Caco-2 (cell line): Measurements from ENCODE around the gene ZNF205. TPM values are rescaled to one million over a fixed set of nuclear protein-coding genes. Genes with fewer than 3 reads are reported as not detected.

Source experiments
- BruUV-seq: library from RNA; stranded (reverse); fragments of 400-500 nt; replicated peaks from 2 replicates; lab custom pipeline; 2021; lab: Mats Ljungman, UMichigan
- CTCF ChIA-PET: fragments of 300-600 bp; sonication (Branson Sonifier 250); formaldehyde crosslinking; loops from one replicate; lab custom pipeline; 2022; ENCODE audit warnings: antibody characterized with exemption; lab: Charles Lee
- POLR2A ChIA-PET: fragments of 300-600 bp; sonication (Branson Sonifier 250); formaldehyde crosslinking; loops from one replicate; lab custom pipeline; 2022; ENCODE audit warnings: antibody characterized with exemption; lab: Charles Lee
- DNase-seq, 2 experiments: peaks; one replicate each; pipeline versions ENCODE4 v3.0.0 to v3.0.0-alpha.2; 2020 to 2022
- H3K27me3 ChIP-seq: replicated peaks from 2 replicates; pipeline ENCODE4 v1.6.0; 2011; ENCODE audit warnings: low read length; ENCODE audit not compliant: control insufficient read depth, insufficient read depth
- H3K36me3 ChIP-seq: 2 replicates; pipeline ENCODE4 v1.5.1; 2011; ENCODE audit warnings: low read length; ENCODE audit not compliant: control insufficient read depth, insufficient read depth
- H3K4me1 ChIP-seq: fragments of 250-450 bp; sonication (Bioruptor Pico); 2 replicates; pipeline ENCODE4 v1.5.1; 2020; ENCODE audit warnings: mild to moderate bottlenecking
- H3K4me3 ChIP-seq: 2 replicates; pipeline ENCODE4 v1.5.1; 2011; ENCODE audit warnings: low read depth, mild to moderate bottlenecking, control low read depth, low read length
- H3K9me3 ChIP-seq: fragments of 250-450 bp; sonication (Bioruptor Pico); 2 replicates; pipeline ENCODE4 v1.5.1; 2020; ENCODE audit warnings: mild to moderate bottlenecking, moderate library complexity
- H3K27ac Mint-ChIP-seq: one replicate; pipeline ENCODE4 v1.8.0; 2022; ENCODE audit warnings: mixed read lengths; ENCODE audit not compliant: unreplicated experiment
- H3K27me3 Mint-ChIP-seq: one replicate; pipeline ENCODE4 v1.8.0; 2022; ENCODE audit warnings: mixed read lengths; ENCODE audit not compliant: insufficient read depth, unreplicated experiment
- H3K36me3 Mint-ChIP-seq: one replicate; pipeline ENCODE4 v1.8.0; 2022; ENCODE audit warnings: mild to moderate bottlenecking, mixed read lengths; ENCODE audit not compliant: insufficient read depth, unreplicated experiment
- H3K4me1 Mint-ChIP-seq: one replicate; pipeline ENCODE4 v1.8.0; 2022; ENCODE audit warnings: low read depth, mixed read lengths; ENCODE audit not compliant: unreplicated experiment
- H3K4me3 Mint-ChIP-seq: one replicate; pipeline ENCODE4 v1.8.0; 2022; ENCODE audit warnings: mild to moderate bottlenecking, moderate library complexity, mixed read lengths; ENCODE audit not compliant: unreplicated experiment
- H3K9me3 Mint-ChIP-seq: one replicate; pipeline ENCODE4 v1.8.0; 2022; ENCODE audit warnings: mixed read lengths; ENCODE audit not compliant: unreplicated experiment
- intact Hi-C: fragments of 100-400 bp; cut with micrococcal nuclease; formaldehyde crosslinking; loops from one replicate; pipeline ENCODE4 v1.10.0; 2022; ENCODE audit not compliant: unreplicated experiment
- total RNA-seq: library from RNA; stranded (reverse); gene quantifications from 2 replicates; pipeline ENCODE4 v1.2.3, GENCODE V29; 2022
- TF ChIP-seq, protein P1 (sequence below), 2 experiments: fragments of 200-600 bp in 1 of 2; IDR thresholded peaks; 1 replicate in 1 of 2; 2 replicates in 1 of 2; pipeline versions ENCODE4 v1.5.1 to v1.8.0; 2011 to 2022; ENCODE audit warnings: antibody characterized with exemption in 1 of 2, control low read depth in 1 of 2, inconsistent platforms in 1 of 2, low read depth in 1 of 2, low read length in 1 of 2, mild to moderate bottlenecking in 1 of 2, moderate library complexity in 1 of 2; ENCODE audit not compliant: insufficient read depth in 1 of 2, severe bottlenecking in 1 of 2, unreplicated experiment in 1 of 2

ZNF205 gene
- total RNA-seq, 1 experiment from 2014 or later, result 13.5 TPM

DNA sequence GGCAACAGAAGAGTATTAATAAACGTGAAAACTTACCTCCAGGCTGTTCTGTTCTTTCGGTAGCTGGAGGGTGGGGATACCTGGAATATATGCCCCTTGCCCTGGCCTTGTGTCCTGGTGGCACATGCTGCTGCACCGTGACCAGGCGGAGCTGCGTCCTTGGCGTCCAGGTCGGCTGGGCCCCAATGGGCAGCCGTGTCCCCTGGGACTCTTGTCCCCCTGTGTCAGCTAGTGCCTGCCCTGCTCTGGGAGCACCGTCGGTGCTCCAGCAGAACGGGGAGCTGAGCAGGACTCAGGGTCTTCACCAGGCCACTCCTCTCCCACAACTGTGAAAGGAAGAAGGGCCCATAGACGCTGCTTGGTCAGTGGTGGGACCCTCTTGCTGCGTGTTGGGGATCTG lies 30.4 kb downstream of the ZNF205 start:
- ChIA-PET CTCF (no interaction called here), POLR2A (no interaction called here)
- peaks cover 4% of the 10 kb centered on the region for H3K36me3 Mint-ChIP-seq
- H3K9me3 Mint-ChIP-seq, result no peaks in the 10 kb centered on the region
- no peak for DNase-seq
- no peaks in the 10 kb centered on the region for H3K4me1 ChIP-seq
- no peaks in the 10 kb centered on the region for H3K9me3 ChIP-seq
- H3K27ac Mint-ChIP-seq, result no peak overlapping the region
- H3K4me3 ChIP-seq, result no peak overlapping the region
- no peaks in the 10 kb centered on the region for H3K36me3 ChIP-seq
- no peaks in the 10 kb centered on the region for H3K4me1 Mint-ChIP-seq
- H3K27me3 ChIP-seq, result no peaks in the 10 kb centered on the region
- no peaks in the 10 kb centered on the region for H3K27me3 Mint-ChIP-seq
- intact Hi-C loops, result no loop called here
- BruUV-seq, result no TSS peak
- no peak overlapping the region for H3K4me3 Mint-ChIP-seq
- TF ChIP-seq, protein P1, sequence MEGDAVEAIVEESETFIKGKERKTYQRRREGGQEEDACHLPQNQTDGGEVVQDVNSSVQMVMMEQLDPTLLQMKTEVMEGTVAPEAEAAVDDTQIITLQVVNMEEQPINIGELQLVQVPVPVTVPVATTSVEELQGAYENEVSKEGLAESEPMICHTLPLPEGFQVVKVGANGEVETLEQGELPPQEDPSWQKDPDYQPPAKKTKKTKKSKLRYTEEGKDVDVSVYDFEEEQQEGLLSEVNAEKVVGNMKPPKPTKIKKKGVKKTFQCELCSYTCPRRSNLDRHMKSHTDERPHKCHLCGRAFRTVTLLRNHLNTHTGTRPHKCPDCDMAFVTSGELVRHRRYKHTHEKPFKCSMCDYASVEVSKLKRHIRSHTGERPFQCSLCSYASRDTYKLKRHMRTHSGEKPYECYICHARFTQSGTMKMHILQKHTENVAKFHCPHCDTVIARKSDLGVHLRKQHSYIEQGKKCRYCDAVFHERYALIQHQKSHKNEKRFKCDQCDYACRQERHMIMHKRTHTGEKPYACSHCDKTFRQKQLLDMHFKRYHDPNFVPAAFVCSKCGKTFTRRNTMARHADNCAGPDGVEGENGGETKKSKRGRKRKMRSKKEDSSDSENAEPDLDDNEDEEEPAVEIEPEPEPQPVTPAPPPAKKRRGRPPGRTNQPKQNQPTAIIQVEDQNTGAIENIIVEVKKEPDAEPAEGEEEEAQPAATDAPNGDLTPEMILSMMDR (IDR thresholded peaks at IDR 0.05; ENCODE audit: insufficient read depth in 1 of 2, low read depth in 1 of 2, low read length in 1 of 2, severe bottlenecking in 1 of 2, unreplicated experiment in 1 of 2), result no peak

DNA sequence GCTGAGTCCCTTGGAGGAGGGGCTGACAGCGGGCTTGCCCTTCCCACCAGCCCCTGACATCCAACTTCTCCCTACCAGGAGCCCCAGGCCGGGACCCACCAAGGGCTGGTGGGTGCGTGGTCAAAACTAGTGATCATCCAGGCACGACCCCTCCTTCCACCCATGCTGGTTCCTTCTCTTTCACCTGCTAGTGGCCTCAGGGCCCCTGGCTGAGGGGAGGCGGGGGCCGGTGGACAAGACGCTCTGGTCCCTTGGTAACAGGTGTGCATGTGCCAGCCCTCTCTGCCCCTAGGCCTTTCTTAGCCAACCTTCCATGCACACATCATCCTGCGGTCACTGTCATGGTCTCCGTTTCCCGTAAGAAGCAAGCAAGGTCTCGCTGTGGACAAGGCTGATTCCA lies 30.8 kb downstream of the ZNF205 start:
- peaks cover 4% of the 10 kb centered on the region for H3K36me3 Mint-ChIP-seq
- intact Hi-C loops, result no loop called here
- TF ChIP-seq, protein P1 (IDR thresholded peaks at IDR 0.05; ENCODE audit: insufficient read depth in 1 of 2, low read depth in 1 of 2, low read length in 1 of 2, severe bottlenecking in 1 of 2, unreplicated experiment in 1 of 2), result no peak
- POLR2A ChIA-PET, result interaction anchor here (1.1 kb wide), 1 partner anchor 8 kb away, joined by 4 read pairs; the partner anchor contains the start of gene ZNF213
- no peak overlapping the region for H3K4me3 ChIP-seq
- H3K4me1 Mint-ChIP-seq, result no peaks in the 10 kb centered on the region
- BruUV-seq, result no TSS peak
- H3K36me3 ChIP-seq, result no peaks in the 10 kb centered on the region
- no peaks in the 10 kb centered on the region for H3K9me3 Mint-ChIP-seq
- CTCF ChIA-PET, result interaction anchor here (1.0 kb wide), 1 partner anchor 14 kb away, joined by 3 read pairs; no protein-coding TSS in a partner anchor
- H3K27me3 ChIP-seq, result no peaks in the 10 kb centered on the region
- no peaks in the 10 kb centered on the region for H3K9me3 ChIP-seq
- no peaks in the 10 kb centered on the region for H3K4me1 ChIP-seq
- DNase-seq, result no peak
- no peak overlapping the region for H3K27ac Mint-ChIP-seq
- H3K27me3 Mint-ChIP-seq, result no peaks in the 10 kb centered on the region
- H3K4me3 Mint-ChIP-seq, result no peak overlapping the region

DNA sequence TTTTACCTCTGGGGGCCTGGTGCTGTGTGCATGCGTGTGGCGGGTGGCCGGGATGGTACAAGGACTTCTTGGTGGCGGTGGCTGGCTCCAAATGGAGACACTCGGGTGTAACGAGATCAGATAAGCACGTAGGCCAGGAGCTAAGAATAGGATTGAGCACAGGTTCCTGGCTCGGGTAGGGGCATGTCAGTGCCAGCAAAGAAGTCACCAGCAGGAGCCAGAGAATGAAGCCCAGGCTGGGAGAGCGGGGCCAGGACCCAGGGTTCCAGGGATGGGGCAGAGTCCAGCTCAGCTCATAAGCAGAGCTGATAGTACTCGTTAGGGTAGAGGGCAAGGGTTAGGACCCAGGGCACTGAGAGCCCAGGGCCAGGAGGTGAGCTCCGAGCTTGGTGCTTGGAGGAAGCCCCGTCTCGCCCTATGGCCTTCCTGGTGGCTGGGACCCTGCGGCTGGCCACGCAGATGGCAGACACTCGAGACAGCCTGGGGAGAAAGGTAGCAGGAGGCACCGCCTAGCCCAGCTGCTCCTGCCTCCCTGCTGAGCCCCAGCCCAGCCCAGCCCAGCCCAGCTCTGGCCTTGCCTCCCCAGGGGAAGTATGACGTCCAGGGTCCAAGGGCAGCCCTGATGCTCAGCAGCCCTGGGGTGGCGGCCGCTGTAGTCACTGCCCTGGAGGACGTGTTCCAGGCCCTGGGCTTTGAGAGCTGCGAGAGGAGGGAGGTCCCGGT lies 31.4 kb downstream of the ZNF205 start:
- TF ChIP-seq, protein P1 (IDR thresholded peaks at IDR 0.05; ENCODE audit: insufficient read depth in 1 of 2, low read depth in 1 of 2, low read length in 1 of 2, severe bottlenecking in 1 of 2, unreplicated experiment in 1 of 2), result no peak
- Mint-ChIP-seq H3K36me3 (peaks cover 4% of the 10 kb centered on the region), H3K27me3 (no peaks in the 10 kb centered on the region), H3K4me1 (no peaks in the 10 kb centered on the region), H3K4me3 (no peak overlapping the region), H3K27ac (no peak overlapping the region), H3K9me3 (no peaks in the 10 kb centered on the region)
- BruUV-seq, result no TSS peak
- ChIA-PET CTCF (interaction anchor here (1.0 kb wide), 1 partner anchor 14 kb away, joined by 3 read pairs; no protein-coding TSS in a partner anchor), POLR2A (interaction anchor here (1.1 kb wide), 1 partner anchor 9 kb away, joined by 4 read pairs; the partner anchor contains the start of gene ZNF213)
- DNase-seq, result peak in 1 of 2 experiments; percentile 30
- H3K36me3 ChIP-seq, result no peaks in the 10 kb centered on the region
- no peaks in the 10 kb centered on the region for H3K27me3 ChIP-seq
- no peaks in the 10 kb centered on the region for H3K9me3 ChIP-seq
- H3K4me1 ChIP-seq, result no peaks in the 10 kb centered on the region
- H3K4me3 ChIP-seq, result no peak overlapping the region
- intact Hi-C loops, result no loop called here
